Right lobe of liver (tissue), 6 donors: ENCODE data around the gene FRMD4B. TPM values are rescaled to one million over a fixed set of nuclear protein-coding genes. Genes with fewer than 3 reads are reported as not detected.

ENCODE experiments used
- ATAC-seq, 4 donors: fragments of 200-7000 bp; cut with Tn5 transposase; one replicate each; pipeline ENCODE4 v1.9.1; 2020; ENCODE audit warnings: mild to moderate bottlenecking in 4 of 4, moderate library complexity in 4 of 4
- DNase-seq, 3 donors: peaks; one replicate each; pipeline ENCODE4 v3.0.0-alpha.2; 2020
- H3K27ac ChIP-seq, 3 donors: fragments of 200-600 bp; one replicate each; pipeline ENCODE4 v1.8.0; 2022
- H3K27me3 ChIP-seq, 2 donors: fragments of 200-600 bp; one replicate each; pipeline ENCODE4 v1.8.0; 2022
- H3K36me3 ChIP-seq, 4 donors: fragments of 200-600 bp; sonication (generic) in 1 of 4; one replicate each; pipeline versions ENCODE4 v1.5.1 to v1.8.0; 2017 to 2022; ENCODE audit warnings: control low read depth in 1 of 4
- H3K4me1 ChIP-seq, 4 donors: fragments of 200-600 bp; sonication (generic) in 1 of 4; one replicate each; pipeline versions ENCODE4 v1.5.1 to v1.8.0; 2017 to 2022; ENCODE audit warnings: control low read depth in 1 of 4
- H3K4me3 ChIP-seq, 3 donors: fragments of 200-600 bp; one replicate each; pipeline ENCODE4 v1.8.0; 2022
- H3K9me3 ChIP-seq, 4 donors: fragments of 200-600 bp; sonication (generic) in 1 of 4; one replicate each; pipeline versions ENCODE4 v1.5.1 to v1.8.0; 2017 to 2022; ENCODE audit warnings: control low read depth in 1 of 4
- POLR2A ChIP-seq: fragments of 450-650 bp; IDR thresholded peaks from one replicate; pipeline ENCODE4 v1.6.1; 2017; ENCODE audit warnings: antibody characterized with exemption, mild to moderate bottlenecking
- WGBS: methylation state at CpG from one replicate; pipeline ENCODE4 v1.1.6; 2018; ENCODE audit warnings: low coverage, low lambda C conversion rate; ENCODE audit not compliant: insufficient coverage; ENCODE audit errors: missing lambda C conversion rate; 5-methylcytosine and 5-hydroxymethylcytosine counted together
- intact Hi-C, 2 donors: fragments of 100-400 bp; cut with DNase I; formaldehyde crosslinking; loops; one replicate each; pipeline versions ENCODE4 v1.11.2 to v1.14.1; 2022
- total RNA-seq, 6 experiments: library from RNA; depleted of rRNA in 2 of 6; stranded (reverse); fragments of >200 nt in 2 of 6; fragmentation: NEBNext Ultra II Directional in 3 of 6; extraction: Animal tissue kit (Norgen Biotek cat#: 25700) in 3 of 6; gene quantifications; one replicate each; pipeline versions ENCODE4 v1.1.0 to v1.2.4, GENCODE V29; 2016 to 2023
- TF ChIP-seq, protein P1 (sequence below), 4 donors: fragments of 200-600 bp in 3 of 4; fragments of 450-650 bp in 1 of 4; IDR thresholded peaks; one replicate each; pipeline versions ENCODE4 v1.5.1 to v1.8.0; 2016 to 2022; ENCODE audit warnings: antibody characterized with exemption in 4 of 4, mild to moderate bottlenecking in 2 of 4
- donor health status: DM: no; HTN: yes; CAD: no.
- donor health status: DM: no; HTN: no; CAD: no.
- donor health status: DM: no; HTN: no; CAD: no.
- donor health status: DM: no; HTN: yes; CAD: no.
- donor health status: DM: no; HTN: yes; CAD: no.

Gene FRMD4B
- total RNA-seq, 6 experiments from 2014 or later = 9.2 to 21.0 (median 12.3) TPM

DNA sequence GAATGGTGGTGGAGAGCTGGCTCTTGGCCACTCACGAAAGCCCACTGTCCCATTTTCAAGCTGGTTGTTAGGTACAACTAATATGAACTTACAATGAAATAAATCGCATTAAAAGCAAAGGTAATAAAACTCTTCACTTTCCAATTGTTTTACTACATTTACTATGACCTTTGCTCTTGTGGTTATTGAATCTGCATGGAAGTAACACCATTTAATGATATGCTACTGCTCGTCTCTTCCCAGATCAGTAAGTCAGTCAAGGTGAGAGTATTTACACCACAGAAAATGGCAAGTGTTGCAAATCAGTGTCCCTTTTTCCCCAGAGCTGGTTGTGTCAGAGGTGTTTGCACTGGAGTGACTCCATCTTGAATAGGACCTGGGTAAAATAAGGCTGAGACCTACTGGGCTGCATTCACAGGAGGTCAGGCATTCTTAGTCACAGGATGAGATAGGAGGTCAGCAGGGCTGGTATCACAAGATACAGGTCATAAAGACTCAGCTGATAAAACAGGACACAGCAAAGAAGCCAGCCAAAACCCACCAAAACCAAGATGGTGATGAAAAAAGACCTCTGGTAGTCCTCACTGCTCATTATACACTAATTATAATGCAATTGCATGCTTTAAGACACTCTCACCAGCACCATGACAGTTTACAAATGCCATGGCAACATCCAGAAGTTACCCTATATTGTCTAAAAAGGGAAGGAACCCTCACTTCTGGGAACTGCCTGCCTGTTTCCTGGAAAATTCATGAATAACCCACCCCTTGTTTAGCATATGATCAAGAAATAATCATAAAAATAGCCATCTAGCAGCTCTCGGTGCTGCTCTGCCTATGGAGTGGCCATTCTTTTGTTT lies 57.6 kb downstream of the FRMD4B start:
- TF ChIP-seq, protein P1, sequence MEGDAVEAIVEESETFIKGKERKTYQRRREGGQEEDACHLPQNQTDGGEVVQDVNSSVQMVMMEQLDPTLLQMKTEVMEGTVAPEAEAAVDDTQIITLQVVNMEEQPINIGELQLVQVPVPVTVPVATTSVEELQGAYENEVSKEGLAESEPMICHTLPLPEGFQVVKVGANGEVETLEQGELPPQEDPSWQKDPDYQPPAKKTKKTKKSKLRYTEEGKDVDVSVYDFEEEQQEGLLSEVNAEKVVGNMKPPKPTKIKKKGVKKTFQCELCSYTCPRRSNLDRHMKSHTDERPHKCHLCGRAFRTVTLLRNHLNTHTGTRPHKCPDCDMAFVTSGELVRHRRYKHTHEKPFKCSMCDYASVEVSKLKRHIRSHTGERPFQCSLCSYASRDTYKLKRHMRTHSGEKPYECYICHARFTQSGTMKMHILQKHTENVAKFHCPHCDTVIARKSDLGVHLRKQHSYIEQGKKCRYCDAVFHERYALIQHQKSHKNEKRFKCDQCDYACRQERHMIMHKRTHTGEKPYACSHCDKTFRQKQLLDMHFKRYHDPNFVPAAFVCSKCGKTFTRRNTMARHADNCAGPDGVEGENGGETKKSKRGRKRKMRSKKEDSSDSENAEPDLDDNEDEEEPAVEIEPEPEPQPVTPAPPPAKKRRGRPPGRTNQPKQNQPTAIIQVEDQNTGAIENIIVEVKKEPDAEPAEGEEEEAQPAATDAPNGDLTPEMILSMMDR (IDR thresholded peaks at IDR 0.05) = no peak
- TF ChIP-seq POLR2A = no peak
- H3K27me3 ChIP-seq = no peaks in the 10 kb centered on the region
- no peak overlapping the region for H3K4me3 ChIP-seq
- H3K9me3 ChIP-seq = no peaks in the 10 kb centered on the region
- intact Hi-C loops = no loop called here
- ATAC-seq = no peak
- 75% methylated on average over 4 of the region's 4 CpGs for WGBS
- no peaks in the 10 kb centered on the region for H3K4me1 ChIP-seq
- no peaks in the 10 kb centered on the region for H3K36me3 ChIP-seq
- peak overlapping the region in 1 of 3 donors; percentile 22 for H3K27ac ChIP-seq
- no peak for DNase-seq

DNA sequence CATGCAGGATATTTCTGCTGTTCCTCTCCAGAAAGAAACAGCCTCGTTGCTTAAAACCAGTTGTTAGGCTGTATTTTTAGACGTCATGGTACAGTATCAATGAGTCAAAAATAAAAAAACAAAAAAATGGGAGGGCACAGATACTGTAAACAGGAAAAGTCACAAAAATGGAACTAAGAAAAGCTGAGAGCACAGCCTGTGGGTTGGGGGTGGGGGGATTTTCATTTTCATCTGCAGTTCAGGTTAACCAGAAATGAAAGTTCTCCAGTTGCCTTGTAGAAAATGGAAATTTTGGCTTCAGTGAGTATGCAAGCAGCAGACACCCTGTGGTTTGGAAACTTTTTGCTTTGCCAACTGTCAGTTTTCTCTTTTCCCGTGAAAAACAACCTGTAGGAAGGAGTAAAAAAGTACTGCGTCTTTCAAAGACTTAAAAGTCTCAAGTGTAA lies 59.0 kb downstream of the FRMD4B start:
- 23% methylated on average over 4 of the region's 4 CpGs for WGBS
- Histone ChIP-seq H3K4me1 (no peaks in the 10 kb centered on the region), H3K27me3 (no peaks in the 10 kb centered on the region), H3K9me3 (no peaks in the 10 kb centered on the region), H3K36me3 (no peaks in the 10 kb centered on the region), H3K27ac (peak overlapping the region in 1 of 3 donors; percentile 44), H3K4me3 (no peak overlapping the region)
- DNase-seq (no peak), ATAC-seq (peak; percentile 34 to 49 (median 42))
- intact Hi-C loops = no loop called here
- no peak for TF ChIP-seq POLR2A
- TF ChIP-seq, protein P1 (IDR thresholded peaks at IDR 0.05) = no peak

DNA sequence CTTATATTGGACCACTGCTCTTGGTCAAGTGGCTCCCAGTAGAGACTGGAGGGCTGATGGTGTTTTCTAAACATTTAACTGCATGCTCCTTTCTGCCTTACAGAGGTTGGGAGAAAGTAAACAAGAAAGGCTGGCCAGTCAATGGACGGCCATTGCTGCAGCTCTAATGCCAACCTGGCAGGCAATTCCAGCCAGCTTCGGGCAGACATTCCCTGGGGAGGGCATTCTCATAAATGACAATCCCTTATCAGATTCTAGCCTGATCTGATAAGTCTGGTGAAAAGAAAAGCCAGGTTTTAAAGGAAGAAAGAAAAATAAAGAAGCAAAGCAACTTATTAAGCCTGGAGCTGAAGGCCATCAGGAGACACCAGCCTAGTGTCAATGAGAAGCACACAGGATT lies 60.7 kb downstream of the FRMD4B start:
- Histone ChIP-seq H3K27me3 (no peaks in the 10 kb centered on the region), H3K27ac (no peak overlapping the region), H3K9me3 (no peaks in the 10 kb centered on the region), H3K36me3 (no peaks in the 10 kb centered on the region), H3K4me3 (no peak overlapping the region), H3K4me1 (no peaks in the 10 kb centered on the region)
- TF ChIP-seq POLR2A = no peak
- TF ChIP-seq, protein P1 (IDR thresholded peaks at IDR 0.05) = no peak
- DNase-seq (no peak), ATAC-seq (no peak)
- intact Hi-C loops = no loop called here
- 46% methylated on average over 2 of the region's 2 CpGs for WGBS

DNA sequence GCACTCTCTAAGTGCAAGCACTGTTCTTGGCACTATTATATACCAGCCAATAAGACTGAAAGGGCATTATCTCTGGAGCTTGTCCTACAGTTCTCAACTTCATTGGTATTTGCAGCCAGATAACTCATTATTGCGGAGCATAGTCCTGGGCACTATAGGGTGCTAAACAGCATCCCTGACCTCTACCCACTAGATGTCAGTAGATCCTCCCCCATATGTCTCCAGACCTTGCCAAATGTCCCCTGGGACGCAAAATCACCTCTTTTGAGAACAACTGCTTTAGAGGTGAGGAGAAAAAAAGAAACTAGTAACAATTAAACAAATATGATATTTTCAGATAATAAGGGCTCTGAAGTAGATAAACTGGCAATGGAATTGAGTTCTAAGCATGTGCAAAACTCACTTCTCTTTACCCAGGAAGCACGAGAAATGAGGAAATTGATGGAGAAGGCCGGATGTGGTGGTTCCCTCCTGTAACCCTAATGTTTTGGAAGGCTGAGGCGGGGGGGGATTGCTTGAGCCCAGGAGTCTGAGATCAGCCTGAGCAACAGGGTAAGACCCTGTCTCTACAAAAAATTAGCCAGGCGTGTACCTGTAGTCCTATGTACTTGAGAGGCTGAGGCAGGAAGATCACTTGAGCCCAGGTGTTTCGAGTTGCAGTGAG lies 61.4 kb downstream of the FRMD4B start:
- Histone ChIP-seq H3K36me3 (no peaks in the 10 kb centered on the region), H3K4me3 (no peak overlapping the region), H3K27ac (no peak overlapping the region), H3K4me1 (no peaks in the 10 kb centered on the region), H3K27me3 (no peaks in the 10 kb centered on the region), H3K9me3 (no peaks in the 10 kb centered on the region)
- TF ChIP-seq, protein P1 (IDR thresholded peaks at IDR 0.05) = peak in 3 of 4 donors; percentile 18 to 20 (median 20)
- no peak for TF ChIP-seq POLR2A
- intact Hi-C loops = no loop called here
- ATAC-seq = peak; percentile 16 to 35 (median 20)
- no peak for DNase-seq
- 40% methylated on average over 6 of the region's 7 CpGs for WGBS
